Neural progenitor cell (in vitro differentiated cells): ENCODE results near the gene MED16. TPM values are rescaled to one million over a fixed set of nuclear protein-coding genes. Genes with fewer than 3 reads are reported as not detected.

Experiments
- DNase-seq: peaks from one replicate; pipeline ENCODE4 v3.0.0-alpha.2; 2016; ENCODE audit warnings: low spot score
- H2AFZ ChIP-seq: fragments of 200-600 bp; sonication (generic); replicated peaks from 2 replicates; pipeline ENCODE4 v1.6.1; 2016; ENCODE audit warnings: antibody characterized with exemption
- H3F3A ChIP-seq: fragments of 200-600 bp; sonication (generic); 2 replicates; pipeline ENCODE4 v1.6.1; 2016; ENCODE audit warnings: antibody characterized with exemption, low read depth
- H3K27ac ChIP-seq: fragments of 200-600 bp; sonication (generic); 2 replicates; pipeline ENCODE4 v1.5.1; 2016; ENCODE audit warnings: mild to moderate bottlenecking
- H3K27me3 ChIP-seq: fragments of 200-600 bp; sonication (generic); 2 replicates; pipeline ENCODE4 v1.6.1; 2016; ENCODE audit warnings: mild to moderate bottlenecking, moderate library complexity
- H3K36me3 ChIP-seq: fragments of 200-600 bp; sonication (generic); 2 replicates; pipeline ENCODE4 v1.5.1; 2016
- H3K4me1 ChIP-seq: fragments of 200-600 bp; sonication (generic); 2 replicates; pipeline ENCODE4 v1.6.1; 2016; ENCODE audit warnings: mixed run types
- H3K4me2 ChIP-seq: fragments of 200-600 bp; sonication (generic); 2 replicates; pipeline ENCODE4 v1.6.1; 2016
- H3K4me3 ChIP-seq: fragments of 200-600 bp; sonication (generic); 2 replicates; pipeline ENCODE4 v1.5.1; 2016
- H3K79me2 ChIP-seq: fragments of 200-600 bp; sonication (generic); 2 replicates; pipeline ENCODE4 v1.6.1; 2016; ENCODE audit warnings: low read depth
- H3K9ac ChIP-seq: fragments of 200-600 bp; sonication (generic); 2 replicates; pipeline ENCODE4 v1.6.1; 2016
- H3K9me3 ChIP-seq: fragments of 200-600 bp; sonication (generic); 2 replicates; pipeline ENCODE4 v1.5.1; 2016; ENCODE audit warnings: low read depth
- H4K20me1 ChIP-seq: fragments of 200-600 bp; sonication (generic); 2 replicates; pipeline ENCODE4 v1.6.1; 2016; ENCODE audit warnings: low read depth
- H3K27ac Mint-ChIP-seq: 3 replicates; pipeline ENCODE4 v1.8.0; 2021; ENCODE audit warnings: mixed read lengths
- H3K27me3 Mint-ChIP-seq: 2 replicates; pipeline ENCODE4 v1.8.0; 2022; ENCODE audit warnings: low read depth, mild to moderate bottlenecking, inconsistent platforms, moderate library complexity, mixed read lengths; ENCODE audit not compliant: insufficient read depth
- H3K36me3 Mint-ChIP-seq: 3 replicates; pipeline ENCODE4 v1.8.0; 2021; ENCODE audit warnings: mixed read lengths
- H3K4me1 Mint-ChIP-seq: 3 replicates; pipeline ENCODE4 v1.8.0; 2021; ENCODE audit warnings: mixed read lengths
- H3K4me3 Mint-ChIP-seq: 3 replicates; pipeline ENCODE4 v1.8.0; 2021; ENCODE audit warnings: mild to moderate bottlenecking, moderate library complexity, mixed read lengths
- H3K9me3 Mint-ChIP-seq: 3 replicates; pipeline ENCODE4 v1.8.0; 2020; ENCODE audit warnings: mixed read lengths
- CTCF ChIP-seq: fragments of 200-600 bp; sonication (generic); IDR thresholded peaks from 2 replicates; pipeline ENCODE4 v1.5.1; 2017; ENCODE audit warnings: antibody characterized with exemption, mild to moderate bottlenecking
- EZH2 ChIP-seq: fragments of 200-600 bp; sonication (generic); IDR thresholded peaks from 2 replicates; pipeline ENCODE4 v1.6.1; 2017; ENCODE audit warnings: antibody characterized with exemption, mild to moderate bottlenecking, moderate library complexity
- EZH2phosphoT487 ChIP-seq: fragments of 200-600 bp; sonication (generic); IDR thresholded peaks from 2 replicates; pipeline ENCODE4 v1.6.1; 2017; ENCODE audit warnings: antibody characterized with exemption
- total RNA-seq: library from RNA; depleted of rRNA; stranded (reverse); fragments of >200 nt; gene quantifications from 2 replicates; pipeline ENCODE4 v1.2.3, GENCODE V29; 2015; ENCODE audit warnings: low replicate concordance

Gene MED16
- total RNA-seq, 1 donor from 2014 or later, result 14.4 TPM

DNA sequence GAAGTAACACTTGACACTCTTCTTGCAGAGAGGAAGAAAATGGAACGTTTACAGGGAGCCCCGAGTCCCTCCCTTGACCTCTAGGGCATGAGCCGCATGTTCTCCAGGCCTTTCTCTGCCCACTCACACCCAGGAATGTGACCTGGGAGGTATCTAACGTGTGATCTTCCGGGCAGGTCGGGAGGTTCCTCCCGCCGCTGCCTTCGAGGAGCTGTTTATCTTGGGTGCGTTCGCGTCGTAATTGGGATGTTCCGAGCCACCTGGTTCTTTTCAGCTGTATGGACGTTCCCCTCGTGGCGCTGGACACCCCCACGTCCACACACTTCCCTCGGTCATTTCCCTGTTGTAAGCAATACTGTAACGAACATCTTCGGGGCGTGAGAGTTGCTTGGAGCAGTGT, 46.5 kb upstream of the MED16 start:
- TF ChIP-seq CTCF (no peak), EZH2phosphoT487 (no peak), EZH2 (no peak)
- no peak overlapping the region for H3K27ac ChIP-seq
- no peaks in the 10 kb centered on the region for H3K4me1 ChIP-seq
- H3K4me2 ChIP-seq, result no peak overlapping the region
- H2AFZ ChIP-seq, result no peak overlapping the region
- DNase-seq, result no peak
- Mint-ChIP-seq H3K36me3 (peaks cover 28% of the 10 kb centered on the region), H3K27me3 (peaks cover 10% of the 10 kb centered on the region), H3K9me3 (no peaks in the 10 kb centered on the region), H3K27ac (no peak overlapping the region), H3K4me1 (peaks cover 15% of the 10 kb centered on the region), H3K4me3 (no peak overlapping the region)
- H3K4me3 ChIP-seq, result no peak overlapping the region
- no peak overlapping the region for H3K9ac ChIP-seq
- peaks cover 97% of the 10 kb centered on the region for H3K79me2 ChIP-seq
- H4K20me1 ChIP-seq, result peaks cover 94% of the 10 kb centered on the region
- H3K9me3 ChIP-seq, result no peaks in the 10 kb centered on the region
- no peaks in the 10 kb centered on the region for H3K36me3 ChIP-seq
- no peaks in the 10 kb centered on the region for H3K27me3 ChIP-seq
- H3F3A ChIP-seq, result no peaks in the 10 kb centered on the region

- H3K4me1 ChIP-seq, result peaks cover 1% of the 10 kb centered on the region
- H3K9me3 ChIP-seq, result no peaks in the 10 kb centered on the region
- Mint-ChIP-seq H3K36me3 (peaks cover 26% of the 10 kb centered on the region), H3K4me3 (peak overlapping the region; percentile 17), H3K27me3 (peaks cover 10% of the 10 kb centered on the region), H3K9me3 (no peaks in the 10 kb centered on the region), H3K4me1 (peaks cover 18% of the 10 kb centered on the region), H3K27ac (no peak overlapping the region)
- no peak overlapping the region for H3K27ac ChIP-seq
- no peak overlapping the region for H3K4me3 ChIP-seq
- no peak overlapping the region for H2AFZ ChIP-seq
- H3K27me3 ChIP-seq, result no peaks in the 10 kb centered on the region
- no peaks in the 10 kb centered on the region for H3K36me3 ChIP-seq
- no peak for DNase-seq
- H3F3A ChIP-seq, result no peaks in the 10 kb centered on the region
- no peak overlapping the region for H3K4me2 ChIP-seq
- peaks cover 97% of the 10 kb centered on the region for H3K79me2 ChIP-seq
- peaks cover 94% of the 10 kb centered on the region for H4K20me1 ChIP-seq
- TF ChIP-seq EZH2 (no peak), EZH2phosphoT487 (no peak), CTCF (no peak)
- no peak overlapping the region for H3K9ac ChIP-seq
Observed at GRCh38 chr19:938233-938923, 45.4 kb upstream of the MED16 start.

DNA sequence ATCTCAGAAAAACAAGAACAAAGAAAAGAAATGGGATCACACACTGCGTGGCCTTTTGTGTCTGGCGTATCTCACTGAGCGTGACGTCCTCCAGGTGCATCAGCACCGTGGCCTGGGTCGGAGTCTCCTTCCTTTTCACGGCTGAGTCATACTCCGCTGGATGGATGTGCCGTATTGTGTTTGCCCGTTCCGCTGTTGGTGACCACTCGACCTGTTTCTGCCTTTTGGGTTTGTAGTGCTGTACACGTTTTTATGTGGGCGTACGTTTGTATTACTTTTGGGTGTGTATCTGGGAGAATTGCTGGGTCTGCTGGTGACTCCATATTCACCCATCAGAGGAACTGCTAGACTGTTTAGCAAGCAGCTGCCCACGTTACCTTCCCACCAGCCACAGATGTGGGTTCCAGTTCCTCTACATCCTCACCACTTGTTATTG, 44.3 kb upstream of the MED16 start:
- no peak overlapping the region for H3K4me3 ChIP-seq
- no peak overlapping the region for H3K9ac ChIP-seq
- peaks cover 97% of the 10 kb centered on the region for H3K79me2 ChIP-seq
- peaks cover 22% of the 10 kb centered on the region for H3K36me3 Mint-ChIP-seq
- H3K4me3 Mint-ChIP-seq, result peak overlapping the region; percentile 14
- H3K4me2 ChIP-seq, result no peak overlapping the region
- H3K27ac Mint-ChIP-seq, result no peak overlapping the region
- H3F3A ChIP-seq, result no peaks in the 10 kb centered on the region
- H3K9me3 Mint-ChIP-seq, result no peaks in the 10 kb centered on the region
- no peak for TF ChIP-seq EZH2phosphoT487
- H4K20me1 ChIP-seq, result peaks cover 94% of the 10 kb centered on the region
- no peaks in the 10 kb centered on the region for H3K9me3 ChIP-seq
- H3K27me3 ChIP-seq, result no peaks in the 10 kb centered on the region
- H3K4me1 ChIP-seq, result peaks cover 10% of the 10 kb centered on the region
- peaks cover 20% of the 10 kb centered on the region for H3K4me1 Mint-ChIP-seq
- no peaks in the 10 kb centered on the region for H3K36me3 ChIP-seq
- H3K27me3 Mint-ChIP-seq, result peaks cover 10% of the 10 kb centered on the region
- DNase-seq, result no peak
- no peak overlapping the region for H3K27ac ChIP-seq
- H2AFZ ChIP-seq, result no peak overlapping the region

- H3F3A ChIP-seq, result no peaks in the 10 kb centered on the region
- H2AFZ ChIP-seq, result no peak overlapping the region
- peaks cover 97% of the 10 kb centered on the region for H3K79me2 ChIP-seq
- peaks cover 20% of the 10 kb centered on the region for H3K36me3 Mint-ChIP-seq
- no peak overlapping the region for H3K9ac ChIP-seq
- no peaks in the 10 kb centered on the region for H3K9me3 Mint-ChIP-seq
- H3K4me3 Mint-ChIP-seq, result no peak overlapping the region
- H3K27me3 Mint-ChIP-seq, result peaks cover 6% of the 10 kb centered on the region
- H3K27ac ChIP-seq, result no peak overlapping the region
- H3K4me3 ChIP-seq, result no peak overlapping the region
- H3K4me1 Mint-ChIP-seq, result peaks cover 14% of the 10 kb centered on the region
- no peak overlapping the region for H3K27ac Mint-ChIP-seq
- DNase-seq, result no peak
- no peaks in the 10 kb centered on the region for H3K9me3 ChIP-seq
- no peak overlapping the region for H3K4me2 ChIP-seq
- no peaks in the 10 kb centered on the region for H3K27me3 ChIP-seq
- peaks cover 10% of the 10 kb centered on the region for H3K4me1 ChIP-seq
- peaks cover 89% of the 10 kb centered on the region for H4K20me1 ChIP-seq
- H3K36me3 ChIP-seq, result no peaks in the 10 kb centered on the region
- no peak for TF ChIP-seq CTCF
- no peak for TF ChIP-seq EZH2phosphoT487
- no peak for TF ChIP-seq EZH2
Observed at GRCh38 chr19:936175-936546, 43.2 kb upstream of the MED16 start.
